EH (cell line): ENCODE results near the gene CRABP2.

ENCODE experiments used
- DNase-seq: peaks from one replicate; pipeline ENCODE4 v3.0.0-alpha.2; 2015; ENCODE audit warnings: low read depth

CRABP2 gene

DNA sequence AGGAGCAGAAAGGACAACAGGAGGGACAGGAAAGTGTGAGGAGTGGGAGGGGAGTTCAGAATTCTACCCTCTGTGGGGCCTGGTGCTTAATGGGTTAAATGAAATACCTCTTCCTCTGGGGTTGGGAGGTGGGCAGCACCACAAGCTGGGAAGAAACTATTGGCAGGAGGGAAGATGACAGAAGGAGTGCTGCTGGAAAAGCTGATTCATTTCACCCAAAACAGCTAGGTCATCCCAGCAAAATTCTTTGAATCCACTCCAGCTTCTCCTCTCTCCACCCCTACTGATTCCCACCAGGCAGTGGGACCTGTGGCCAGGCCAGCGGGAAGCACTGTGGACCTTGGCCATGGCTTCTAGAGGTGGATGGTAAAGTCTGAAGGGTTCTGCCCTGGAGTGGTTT lies 50.7 kb downstream of the CRABP2 start:
- DNase-seq, result peak; percentile 57

DNA sequence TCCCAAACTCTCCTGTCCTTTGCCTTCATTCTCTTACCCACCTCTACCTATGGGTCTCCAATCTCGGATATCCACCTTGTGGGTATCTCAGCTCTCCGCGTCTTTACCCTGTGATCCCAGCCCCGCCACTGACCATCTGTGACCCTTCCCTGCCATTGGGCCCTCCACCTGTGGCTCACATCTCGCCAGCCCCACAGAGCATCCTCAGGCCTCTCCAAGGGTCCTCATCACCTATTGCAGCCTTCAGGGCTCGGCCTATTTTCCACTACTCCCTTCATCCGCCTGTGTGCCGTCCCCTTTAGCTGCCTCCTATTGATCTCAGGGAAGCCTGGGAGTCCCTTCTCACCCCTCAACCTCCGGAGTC lies 52.4 kb downstream of the CRABP2 start:
- no peak for DNase-seq

DNA sequence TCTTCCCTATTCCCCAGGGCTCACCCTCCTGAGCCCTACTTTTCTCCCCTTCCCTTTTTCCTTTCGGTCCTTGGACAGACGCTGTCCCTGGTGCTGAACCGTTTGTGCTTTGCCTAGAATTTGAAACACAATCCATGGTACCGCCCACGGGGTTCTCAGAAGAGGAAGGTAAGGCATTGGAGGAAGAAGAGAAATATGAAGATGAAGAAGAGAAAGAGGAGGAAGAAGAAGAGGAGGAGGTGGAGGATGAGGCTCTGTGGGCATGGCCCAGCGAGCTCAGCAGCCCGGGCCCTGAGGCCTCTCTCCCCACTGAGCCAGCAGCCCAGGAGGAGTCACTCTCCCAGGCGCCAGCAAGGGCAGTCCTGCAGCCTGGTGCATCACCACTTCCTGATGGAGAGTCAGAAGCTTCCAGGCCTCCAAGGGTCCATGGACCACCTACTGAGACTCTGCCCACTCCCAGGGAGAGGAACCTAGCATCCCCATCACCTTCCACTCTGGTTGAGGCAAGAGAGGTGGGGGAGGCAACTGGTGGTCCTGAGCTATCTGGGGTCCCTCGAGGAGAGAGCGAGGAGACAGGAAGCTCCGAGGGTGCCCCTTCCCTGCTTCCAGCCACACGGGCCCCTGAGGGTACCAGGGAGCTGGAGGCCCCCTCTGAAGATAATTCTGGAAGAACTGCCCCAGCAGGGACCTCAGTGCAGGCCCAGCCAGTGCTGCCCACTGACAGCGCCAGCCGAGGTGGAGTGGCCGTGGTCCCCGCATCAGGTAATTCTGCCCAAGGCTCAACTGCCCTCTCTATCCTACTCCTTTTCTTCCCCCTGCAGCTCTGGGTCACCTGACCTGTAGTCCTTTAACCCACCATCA lies 53.0 kb downstream of the CRABP2 start:
- DNase-seq, result peak; percentile 63
